Gastroesophageal sphincter (tissue), 3 donors: ENCODE results near the gene ADGRG3.

Source experiments
- CTCF ChIP-seq, 4 experiments: fragments of 200-600 bp in 2 of 4; fragments of 450-650 bp in 2 of 4; sonication (generic) in 1 of 4; IDR thresholded peaks; one replicate each; pipeline ENCODE4 v1.5.1; 2017 to 2019; ENCODE audit warnings: antibody characterized with exemption in 4 of 4, mild to moderate bottlenecking in 2 of 4, moderate library complexity in 2 of 4
- EP300 ChIP-seq: sonication (generic); formaldehyde crosslinking; IDR thresholded peaks from one replicate; pipeline ENCODE4 v1.6.1; 2017; ENCODE audit warnings: antibody characterized with exemption, mild to moderate bottlenecking
- POLR2A ChIP-seq, 2 donors: fragments of 450-650 bp; IDR thresholded peaks; one replicate each; pipeline ENCODE4 v1.6.1; 2017; ENCODE audit warnings: antibody characterized with exemption in 2 of 2, mild to moderate bottlenecking in 2 of 2, moderate library complexity in 1 of 2
- POLR2AphosphoS5 ChIP-seq: sonication (generic); formaldehyde crosslinking; IDR thresholded peaks from one replicate; pipeline ENCODE4 v1.6.1; 2017; ENCODE audit warnings: antibody characterized with exemption

GRCh38 chr16:57651344-57652333 is 16.5 kb upstream of the ADGRG3 start:
- TF ChIP-seq CTCF (IDR thresholded peaks at IDR 0.05): no peak
- TF ChIP-seq POLR2A (IDR thresholded peaks at IDR 0.05): no peak
- TF ChIP-seq EP300: no peak
- no peak for TF ChIP-seq POLR2AphosphoS5
